WERI-Rb-1 (cell line): ENCODE results near the gene CD300LG.
A peak's percentile ranks its signal among the peaks of the same experiment; 100 is the strongest.

Experiments used
- DNase-seq: peaks from one replicate; pipeline ENCODE4 v3.0.0-alpha.2; 2020
- H3K27ac ChIP-seq: fragments of 250-450 bp; sonication (Bioruptor Pico); 2 replicates; pipeline ENCODE4 v1.5.1; 2020; ENCODE audit warnings: mild to moderate bottlenecking, moderate library complexity
- H3K27me3 ChIP-seq: fragments of 250-450 bp; sonication (Bioruptor Pico); 2 replicates; pipeline ENCODE4 v1.5.1; 2021; ENCODE audit warnings: mild to moderate bottlenecking, low read depth, moderate library complexity; ENCODE audit not compliant: insufficient read depth, severe bottlenecking
- H3K36me3 ChIP-seq: fragments of 250-450 bp; sonication (Bioruptor Pico); 2 replicates; pipeline ENCODE4 v1.5.1; 2020; ENCODE audit warnings: mild to moderate bottlenecking, moderate library complexity
- H3K4me3 ChIP-seq: 2 replicates; pipeline ENCODE4 v1.5.1; 2011; ENCODE audit warnings: low read depth, mild to moderate bottlenecking, control low read depth, low read length
- H3K9me3 ChIP-seq: fragments of 250-450 bp; sonication (Bioruptor Pico); 2 replicates; pipeline ENCODE4 v1.5.1; 2021; ENCODE audit warnings: mild to moderate bottlenecking, moderate library complexity; ENCODE audit not compliant: severe bottlenecking
- TF ChIP-seq, protein P1 (sequence below): IDR thresholded peaks from 2 replicates; pipeline ENCODE4 v1.5.1; 2011; ENCODE audit warnings: low read depth, mild to moderate bottlenecking, control low read depth, inconsistent platforms, low read length

CD300LG gene

DNA sequence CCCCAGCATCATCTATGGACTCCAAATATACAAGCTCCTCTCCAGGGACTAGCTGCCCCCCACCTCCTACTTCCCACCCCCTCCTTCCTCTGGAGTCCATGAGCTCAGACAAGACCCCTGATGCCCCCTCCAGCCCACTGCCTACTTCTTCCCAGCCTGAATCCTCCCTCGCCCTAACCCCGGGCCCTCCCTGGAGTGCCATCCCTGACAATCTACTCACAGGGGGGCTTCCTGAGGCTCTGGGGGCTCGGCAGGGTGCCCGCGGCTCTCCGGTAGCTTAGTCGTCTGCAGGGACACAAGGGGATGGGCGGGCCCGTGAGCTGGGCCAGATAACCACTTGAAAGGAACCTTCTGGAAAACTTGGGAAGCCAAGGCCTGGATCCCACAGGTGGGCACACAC is 29.1 kb upstream of the CD300LG start:
- Histone ChIP-seq H3K9me3 (no peaks in the 10 kb centered on the region), H3K27ac (peak overlapping the region; percentile 91), H3K36me3 (peaks cover 44% of the 10 kb centered on the region), H3K27me3 (no peaks in the 10 kb centered on the region), H3K4me3 (no peak overlapping the region)
- no peak for DNase-seq
- TF ChIP-seq, protein P1, sequence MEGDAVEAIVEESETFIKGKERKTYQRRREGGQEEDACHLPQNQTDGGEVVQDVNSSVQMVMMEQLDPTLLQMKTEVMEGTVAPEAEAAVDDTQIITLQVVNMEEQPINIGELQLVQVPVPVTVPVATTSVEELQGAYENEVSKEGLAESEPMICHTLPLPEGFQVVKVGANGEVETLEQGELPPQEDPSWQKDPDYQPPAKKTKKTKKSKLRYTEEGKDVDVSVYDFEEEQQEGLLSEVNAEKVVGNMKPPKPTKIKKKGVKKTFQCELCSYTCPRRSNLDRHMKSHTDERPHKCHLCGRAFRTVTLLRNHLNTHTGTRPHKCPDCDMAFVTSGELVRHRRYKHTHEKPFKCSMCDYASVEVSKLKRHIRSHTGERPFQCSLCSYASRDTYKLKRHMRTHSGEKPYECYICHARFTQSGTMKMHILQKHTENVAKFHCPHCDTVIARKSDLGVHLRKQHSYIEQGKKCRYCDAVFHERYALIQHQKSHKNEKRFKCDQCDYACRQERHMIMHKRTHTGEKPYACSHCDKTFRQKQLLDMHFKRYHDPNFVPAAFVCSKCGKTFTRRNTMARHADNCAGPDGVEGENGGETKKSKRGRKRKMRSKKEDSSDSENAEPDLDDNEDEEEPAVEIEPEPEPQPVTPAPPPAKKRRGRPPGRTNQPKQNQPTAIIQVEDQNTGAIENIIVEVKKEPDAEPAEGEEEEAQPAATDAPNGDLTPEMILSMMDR, result no peak

DNA sequence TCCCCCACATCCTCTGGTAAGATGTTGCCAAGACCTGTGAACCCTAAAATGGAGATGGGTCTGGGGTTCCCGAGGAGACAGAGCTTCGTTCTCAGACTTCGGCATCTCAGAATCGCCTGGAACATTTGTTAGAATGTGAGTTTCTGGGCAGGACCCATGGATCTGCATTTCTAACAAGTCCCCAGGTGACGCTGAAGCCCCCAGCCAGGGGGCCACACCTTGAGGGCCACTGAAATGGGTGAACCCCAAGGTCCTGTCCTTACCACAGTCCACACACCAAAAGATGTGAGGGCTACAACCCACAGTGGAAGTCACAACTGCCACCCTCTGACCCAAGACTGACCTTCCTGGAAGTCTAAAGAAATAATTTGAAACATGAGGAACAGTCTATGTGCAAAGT is 28.0 kb upstream of the CD300LG start:
- Histone ChIP-seq H3K9me3 (no peaks in the 10 kb centered on the region), H3K36me3 (peaks cover 42% of the 10 kb centered on the region), H3K27me3 (no peaks in the 10 kb centered on the region), H3K4me3 (no peak overlapping the region), H3K27ac (no peak overlapping the region)
- DNase-seq, result no peak
- TF ChIP-seq, protein P1, result no peak

DNA sequence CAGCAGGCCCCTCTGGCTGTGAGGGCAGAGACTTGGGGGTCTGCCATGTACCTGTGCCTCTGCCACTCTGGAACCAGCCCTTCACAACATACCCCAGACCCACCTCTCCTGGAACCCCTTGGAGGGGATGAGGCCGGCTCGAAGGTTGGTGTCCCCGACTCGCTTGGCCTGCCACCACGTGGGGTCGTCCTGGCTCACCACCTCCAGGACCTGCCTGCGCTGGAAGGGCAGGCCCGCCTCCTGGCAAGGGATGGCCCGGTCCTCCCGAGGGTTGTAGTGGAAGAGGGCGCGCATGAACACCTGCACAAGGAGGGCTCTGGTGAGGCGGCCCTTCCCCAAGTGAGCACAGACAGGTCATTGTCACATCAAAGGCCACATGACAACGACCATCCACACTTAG is 26.2 kb upstream of the CD300LG start:
- Histone ChIP-seq H3K9me3 (no peaks in the 10 kb centered on the region), H3K4me3 (no peak overlapping the region), H3K27me3 (no peaks in the 10 kb centered on the region), H3K36me3 (peaks cover 45% of the 10 kb centered on the region), H3K27ac (no peak overlapping the region)
- TF ChIP-seq, protein P1, result no peak
- no peak for DNase-seq

DNA sequence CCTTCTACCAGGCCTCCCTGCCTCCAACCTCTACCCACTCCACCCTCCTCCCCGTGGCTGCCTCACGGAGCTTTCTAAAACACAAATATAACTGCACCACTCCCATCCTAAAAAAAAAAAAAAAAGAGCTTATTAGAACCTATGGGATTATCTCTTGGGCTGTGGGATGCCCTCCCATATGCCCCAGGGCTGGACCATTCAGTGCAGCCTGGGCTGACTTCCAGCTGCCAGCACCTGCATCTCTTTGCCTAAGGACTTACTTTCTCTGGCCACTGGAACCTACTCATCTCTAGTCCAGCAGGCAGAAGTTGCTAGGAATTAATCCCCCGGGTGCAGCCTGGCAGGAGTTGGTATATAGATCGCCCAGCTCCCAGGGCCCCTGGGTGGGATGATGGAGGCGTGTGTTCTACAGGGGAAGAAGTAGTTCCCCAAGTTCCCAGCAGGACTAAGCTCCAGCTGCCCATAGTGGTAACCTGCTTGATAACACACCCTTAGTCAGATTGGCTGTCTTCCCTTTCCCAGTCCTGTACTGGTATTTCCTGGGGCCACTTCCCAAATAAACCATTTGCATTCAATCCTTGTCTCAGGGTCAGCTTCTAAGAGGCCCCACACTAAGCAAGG is 24.3 kb upstream of the CD300LG start:
- H3K27ac ChIP-seq, result no peak overlapping the region
- TF ChIP-seq, protein P1, result no peak

DNA sequence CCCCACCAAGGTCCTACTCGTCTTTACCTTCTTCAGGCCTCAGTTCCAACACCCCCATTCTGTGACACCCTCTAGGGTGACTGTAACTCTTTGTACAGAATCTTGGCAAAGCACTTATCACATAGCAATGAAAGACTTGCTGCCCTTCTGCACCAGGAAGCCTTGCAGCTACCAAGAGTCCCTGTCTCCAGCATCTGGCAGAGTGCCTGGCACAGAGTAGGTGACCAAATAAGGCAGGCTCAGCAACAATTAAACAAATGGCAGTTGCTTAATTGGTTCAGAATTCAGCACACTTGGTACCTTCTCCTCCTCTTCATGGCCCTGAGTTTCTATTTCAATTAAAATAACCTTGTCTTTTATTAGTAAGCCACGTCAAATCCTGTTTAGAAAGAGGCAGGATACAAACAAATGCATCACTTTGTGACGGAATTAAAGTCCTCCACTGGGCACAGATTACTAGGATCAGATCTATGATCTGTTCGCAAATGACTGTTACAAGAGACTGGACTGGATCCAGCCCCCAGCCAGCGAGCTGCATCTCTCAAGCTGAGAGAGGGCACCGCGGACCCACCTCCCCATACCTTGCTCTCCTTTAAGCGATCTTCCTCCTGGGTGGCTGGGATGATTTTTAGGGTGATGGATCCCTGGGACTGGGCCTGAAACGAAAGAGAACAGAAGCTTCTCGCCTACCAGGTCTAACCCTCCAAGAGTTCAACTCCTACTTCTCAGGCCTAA is 23.5 kb upstream of the CD300LG start:
- TF ChIP-seq, protein P1, result no peak
- Histone ChIP-seq H3K27me3 (no peaks in the 10 kb centered on the region), H3K27ac (no peak overlapping the region), H3K9me3 (no peaks in the 10 kb centered on the region), H3K36me3 (peaks cover 62% of the 10 kb centered on the region), H3K4me3 (no peak overlapping the region)
- DNase-seq, result no peak

More for the DNA sequence above, 24.3 kb upstream of the CD300LG start:
- peaks cover 53% of the 10 kb centered on the region for H3K36me3 ChIP-seq
- no peaks in the 10 kb centered on the region for H3K27me3 ChIP-seq
- no peak overlapping the region for H3K4me3 ChIP-seq
- no peaks in the 10 kb centered on the region for H3K9me3 ChIP-seq
- no peak for DNase-seq
